Stimulated activated CD8-positive, alpha-beta memory T cell treated with anti-CD3 and anti-CD28 coated beads, Interleukin-4, amount 100 ng/mL, for 4 hours (primary cell): Measurements from ENCODE around the gene BOC.
"Not testable (repeated sequence)": the region's sequence is repeated elsewhere in the genome, so short reads cannot be mapped to it uniquely, and the experiment has no call there.

ENCODE experiments used
- DNase-seq, 2 donors: peaks; one replicate each; pipeline ENCODE4 v3.0.0-alpha.2; 2020; ENCODE audit warnings: low read depth in 2 of 2, low spot score in 1 of 2

BOC gene, protein sequence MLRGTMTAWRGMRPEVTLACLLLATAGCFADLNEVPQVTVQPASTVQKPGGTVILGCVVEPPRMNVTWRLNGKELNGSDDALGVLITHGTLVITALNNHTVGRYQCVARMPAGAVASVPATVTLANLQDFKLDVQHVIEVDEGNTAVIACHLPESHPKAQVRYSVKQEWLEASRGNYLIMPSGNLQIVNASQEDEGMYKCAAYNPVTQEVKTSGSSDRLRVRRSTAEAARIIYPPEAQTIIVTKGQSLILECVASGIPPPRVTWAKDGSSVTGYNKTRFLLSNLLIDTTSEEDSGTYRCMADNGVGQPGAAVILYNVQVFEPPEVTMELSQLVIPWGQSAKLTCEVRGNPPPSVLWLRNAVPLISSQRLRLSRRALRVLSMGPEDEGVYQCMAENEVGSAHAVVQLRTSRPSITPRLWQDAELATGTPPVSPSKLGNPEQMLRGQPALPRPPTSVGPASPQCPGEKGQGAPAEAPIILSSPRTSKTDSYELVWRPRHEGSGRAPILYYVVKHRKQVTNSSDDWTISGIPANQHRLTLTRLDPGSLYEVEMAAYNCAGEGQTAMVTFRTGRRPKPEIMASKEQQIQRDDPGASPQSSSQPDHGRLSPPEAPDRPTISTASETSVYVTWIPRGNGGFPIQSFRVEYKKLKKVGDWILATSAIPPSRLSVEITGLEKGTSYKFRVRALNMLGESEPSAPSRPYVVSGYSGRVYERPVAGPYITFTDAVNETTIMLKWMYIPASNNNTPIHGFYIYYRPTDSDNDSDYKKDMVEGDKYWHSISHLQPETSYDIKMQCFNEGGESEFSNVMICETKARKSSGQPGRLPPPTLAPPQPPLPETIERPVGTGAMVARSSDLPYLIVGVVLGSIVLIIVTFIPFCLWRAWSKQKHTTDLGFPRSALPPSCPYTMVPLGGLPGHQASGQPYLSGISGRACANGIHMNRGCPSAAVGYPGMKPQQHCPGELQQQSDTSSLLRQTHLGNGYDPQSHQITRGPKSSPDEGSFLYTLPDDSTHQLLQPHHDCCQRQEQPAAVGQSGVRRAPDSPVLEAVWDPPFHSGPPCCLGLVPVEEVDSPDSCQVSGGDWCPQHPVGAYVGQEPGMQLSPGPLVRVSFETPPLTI

DNA sequence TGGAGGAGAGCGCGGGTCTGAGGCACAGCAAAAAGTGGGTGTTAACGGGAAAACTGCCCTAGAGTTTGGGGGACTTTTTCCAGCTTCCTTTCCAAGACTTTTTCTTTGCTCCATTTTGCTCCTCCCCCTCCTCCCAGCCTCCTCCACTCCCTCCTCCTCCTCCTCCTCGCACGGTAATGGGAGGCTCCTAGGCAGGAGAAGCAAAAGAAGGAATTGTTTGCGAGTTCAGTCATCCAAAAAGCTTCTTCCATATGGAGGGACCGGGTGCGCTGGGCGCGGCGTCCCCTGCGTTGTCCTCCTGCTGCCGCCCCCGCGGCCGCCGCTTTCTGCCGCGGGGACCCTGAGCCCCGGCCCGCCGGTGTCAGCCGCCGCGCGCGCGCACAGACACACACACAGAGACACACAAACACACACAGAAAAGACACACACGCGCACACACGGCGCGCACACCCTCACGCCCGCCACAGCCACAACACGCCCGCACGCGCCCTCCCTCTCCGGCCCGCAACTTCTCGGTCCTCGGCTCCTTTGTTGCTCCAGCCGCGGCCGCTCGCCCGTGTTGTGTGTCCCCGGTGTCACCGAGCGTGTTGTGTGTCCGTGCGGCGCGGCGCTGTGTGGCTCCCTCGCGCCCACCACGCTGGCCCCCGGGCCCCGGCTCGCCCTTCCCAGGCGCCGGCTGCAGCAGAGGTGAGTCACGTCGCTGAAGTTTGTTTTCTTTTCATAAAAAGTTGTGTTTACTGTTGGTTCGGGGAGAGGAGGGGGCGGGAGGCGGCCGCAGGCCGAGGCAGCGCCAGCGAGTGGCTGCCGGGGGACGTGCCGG lies at the start of gene BOC:
Gene BOC (plus strand): TSS at position 228 of the 820 bp plus-strand sequence. CDS start 38,246 bp downstream, outside the sequence.
- no peak for DNase-seq

- DNase-seq, result no peak
Measured at GRCh38 chr3:113161661-113162060, 49.7 kb upstream of the BOC start.

GRCh38 chr3:113163152-113163551 lies 48.2 kb upstream of the BOC start:
- DNase-seq, result no peak

DNA sequence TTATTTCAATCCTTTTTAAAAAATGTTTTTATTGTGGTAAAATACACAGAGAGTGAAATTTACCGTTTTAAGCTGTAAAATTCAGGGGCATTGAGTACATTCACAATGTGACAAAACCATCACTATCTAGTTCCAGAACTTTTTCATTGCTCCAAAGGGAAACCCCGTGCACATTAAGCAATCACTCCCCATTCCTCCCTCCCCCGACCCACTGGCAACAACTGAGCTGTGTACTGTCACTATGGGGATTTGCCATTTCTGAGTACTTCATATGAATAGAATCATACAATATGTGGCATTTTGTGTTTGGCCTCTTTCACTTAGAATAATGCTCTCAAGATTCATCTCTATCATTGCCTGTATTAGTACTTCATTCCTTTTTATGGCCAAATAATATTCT lies 45.5 kb upstream of the BOC start:
- no peak for DNase-seq

- DNase-seq, result no peak
Measured at GRCh38 chr3:113166357-113166718, 45.0 kb upstream of the BOC start.

GRCh38 chr3:113166719-113167492 lies 44.5 kb upstream of the BOC start:
- DNase-seq, result no peak

GRCh38 chr3:113167825-113168801 lies 43.2 kb upstream of the BOC start:
- no peak for DNase-seq

DNA sequence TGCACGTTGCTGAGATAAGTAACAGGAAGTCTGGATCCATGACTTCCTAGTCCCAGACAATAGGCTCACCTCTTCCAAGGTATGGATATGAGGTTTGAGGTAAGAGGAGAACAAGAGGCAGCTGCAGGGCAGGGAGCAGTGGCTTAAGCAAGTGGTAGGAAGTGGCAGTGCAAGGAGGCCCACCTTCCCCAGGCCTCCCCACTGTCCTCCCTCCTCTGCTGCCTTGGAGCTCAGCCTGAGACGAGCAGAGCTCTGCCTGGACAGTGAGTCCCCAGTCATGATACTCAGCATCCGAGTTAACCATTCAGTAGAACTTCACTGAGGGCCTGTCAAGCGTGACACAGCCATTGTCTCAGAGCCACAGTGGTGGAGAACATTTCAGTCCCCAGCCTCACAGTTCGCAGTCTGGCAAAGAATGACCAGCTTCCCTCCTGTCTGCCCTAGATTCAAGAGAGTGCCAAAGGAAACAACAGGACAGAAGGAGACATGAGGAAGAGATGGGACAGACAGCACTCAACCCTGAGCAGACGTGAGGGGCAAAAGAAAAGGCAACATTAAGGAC lies 41.4 kb upstream of the BOC start:
- DNase-seq, result no peak

GRCh38 chr3:113170771-113171170 lies 40.6 kb upstream of the BOC start:
- no peak for DNase-seq

DNA sequence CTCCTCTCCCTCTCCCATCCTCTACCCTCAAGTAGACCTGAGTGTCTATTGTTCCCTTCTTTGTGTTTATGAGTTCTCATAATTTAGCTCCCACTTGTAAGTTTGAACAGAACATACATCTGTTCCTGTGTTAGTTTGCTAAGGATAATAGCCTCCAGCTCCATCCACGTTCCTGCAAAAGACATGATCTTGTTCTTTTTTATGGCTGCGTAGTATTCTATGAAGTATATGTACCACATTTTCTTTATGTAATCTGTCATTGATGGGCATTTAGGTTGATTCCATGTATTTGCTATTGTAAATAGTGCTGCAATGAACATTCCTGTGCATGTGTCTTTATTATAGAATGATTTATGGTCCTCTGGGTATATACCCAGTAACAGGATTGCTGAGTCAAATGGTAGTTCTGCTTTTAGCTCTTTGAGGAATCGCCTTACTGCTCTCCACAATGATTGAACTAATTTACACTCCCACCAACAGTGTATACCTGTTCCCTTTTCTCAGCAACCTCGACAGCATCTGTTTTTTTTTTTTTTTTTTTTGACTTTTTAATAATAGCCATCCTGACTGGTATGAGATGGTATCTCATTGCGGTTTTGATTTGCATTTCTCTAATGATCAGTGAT lies 39.6 kb upstream of the BOC start:
- DNase-seq, result not testable (repeated sequence)

DNA sequence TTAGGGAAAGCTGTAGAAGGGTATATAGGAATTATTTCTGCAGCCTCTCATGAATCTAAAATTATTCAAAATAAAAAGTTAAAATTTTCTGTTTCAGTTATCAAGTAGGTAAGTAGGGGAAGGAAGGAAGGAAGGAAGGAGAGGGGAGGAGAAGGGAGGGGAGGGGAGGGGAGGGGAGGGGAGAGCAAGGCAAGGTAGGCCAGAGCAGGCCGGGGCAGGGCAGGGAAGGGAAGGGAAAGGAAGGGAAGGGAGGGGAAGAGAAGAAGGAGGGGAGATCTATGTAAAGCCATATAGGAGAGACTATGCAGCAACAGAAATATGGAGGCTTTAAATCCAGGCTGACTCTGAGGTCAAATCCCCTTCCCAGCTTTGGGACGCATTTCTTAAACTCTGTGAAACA lies 38.3 kb upstream of the BOC start:
- DNase-seq, result no peak

- no peak for DNase-seq
Measured at GRCh38 chr3:113174304-113174703, 37.1 kb upstream of the BOC start.

DNA sequence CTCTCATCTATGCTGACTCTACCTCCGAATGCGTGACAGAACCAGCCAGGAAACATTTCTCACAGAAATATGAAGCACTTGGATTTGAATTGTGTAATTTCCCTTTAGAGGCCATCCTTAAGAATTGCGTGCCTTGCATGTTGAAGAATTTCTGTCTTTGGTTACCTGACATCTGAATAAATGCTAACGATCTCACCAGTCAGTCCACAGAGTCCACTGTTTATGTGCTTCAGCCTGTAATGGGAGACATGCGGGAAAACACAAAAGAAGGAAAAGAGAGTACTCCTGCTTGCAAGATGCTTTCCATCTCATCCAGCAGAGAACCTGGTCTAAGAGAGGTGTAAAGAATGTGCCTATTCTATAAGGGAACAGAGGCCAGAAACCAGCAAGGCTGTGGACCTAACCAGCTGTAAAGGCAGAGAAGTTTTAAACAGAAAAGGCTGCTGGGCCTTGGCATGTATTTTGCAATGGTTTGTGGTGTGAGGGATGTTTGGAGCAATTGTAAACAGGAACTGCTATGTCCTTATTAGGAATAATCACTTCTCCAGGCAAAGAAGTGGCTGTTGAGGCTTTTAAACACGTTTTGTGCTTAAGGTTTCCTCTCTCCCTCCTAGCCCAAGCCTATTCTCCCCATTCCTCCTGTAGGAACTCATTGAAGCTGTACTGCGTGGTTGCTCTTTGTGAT lies 36.4 kb upstream of the BOC start:
- DNase-seq, result no peak

GRCh38 chr3:113177526-113177925 lies 33.8 kb upstream of the BOC start:
- DNase-seq, result no peak

DNA sequence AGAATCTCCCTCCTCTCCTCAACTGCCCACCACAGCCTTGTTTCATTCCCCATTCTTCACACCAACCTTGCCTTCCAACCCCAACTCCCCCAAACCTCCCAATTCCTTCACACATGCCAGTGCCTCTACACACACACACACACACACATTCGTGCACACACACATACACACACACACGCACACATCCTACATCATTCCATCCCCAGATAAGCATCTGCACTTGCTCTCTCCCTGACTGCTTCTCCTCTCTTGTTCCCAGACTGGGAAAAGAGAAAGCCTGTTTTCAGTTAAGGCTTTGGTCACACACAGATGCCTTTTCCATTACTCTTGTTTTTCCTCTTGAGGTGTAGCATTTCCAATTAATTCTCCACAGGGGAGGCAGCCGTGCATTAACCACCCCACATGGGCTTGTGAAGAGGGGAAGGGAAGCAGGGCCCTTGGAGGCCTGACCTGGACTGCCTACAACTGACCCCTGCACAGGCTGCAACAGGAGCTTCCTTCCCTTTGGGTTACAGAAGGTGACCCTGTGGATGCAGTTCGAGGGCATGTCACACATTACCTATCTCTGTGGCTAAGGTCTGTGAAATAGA lies 32.0 kb upstream of the BOC start:
- no peak for DNase-seq

GRCh38 chr3:113183748-113184661 lies 27.4 kb upstream of the BOC start:
- DNase-seq, result no peak
